ENCODE results near the gene TSFM. TPM values are rescaled to one million over a fixed set of nuclear protein-coding genes. Genes with fewer than 3 reads are reported as not detected.

TSFM gene
- total and polyA plus RNA-seq, 2 of the 4 experiments (the other 2 are of a cell fraction), result 11.5 to 14.0 TPM

GRCh38 chr12:57842342-57843294 is 60.0 kb downstream of the TSFM start:
- H3K56ac ChIP-seq (ENCODE audit: extremely low read depth, insufficient read depth, low read length), result no peak overlapping the region
- ATAC-seq (ENCODE audit: low read depth) (no peak), DNase-seq (peak; percentile 29)
- CTCF ChIA-PET, result interaction anchor here (0.5 to 1.5 kb wide), 3 partner anchors 11 to 776 kb away, joined by 3 to 6 read pairs (median 3); no protein-coding TSS in a partner anchor
- H3K18ac ChIP-seq (ENCODE audit: low read depth, low read length), result peak overlapping the region; percentile 55; the same call in 1 of the 2 replicates
- H3K23ac ChIP-seq (ENCODE audit: low read depth, low read length), result peak overlapping the region; percentile 82
- peak overlapping the region; percentile 25 for H2AK5ac ChIP-seq (ENCODE audit: low read depth, low read length)
- no peaks in the 10 kb centered on the region for H3K9me3 ChIP-seq (ENCODE audit: control insufficient read depth, insufficient read depth, low read length)
- peak overlapping the region; percentile 51 for H2AK9ac ChIP-seq (replicated peaks; ENCODE audit: low read depth, low read length, poor library complexity)
- no peak overlapping the region for H2BK15ac ChIP-seq (ENCODE audit: low read depth, low read length)
- peaks cover 7% of the 10 kb centered on the region; the same call in 1 of the 2 replicates for H3K36me3 ChIP-seq (ENCODE audit: control insufficient read depth, insufficient read depth, low read length)
- 20% methylated on average over 8 of the region's 14 CpGs; no CpG with 5 or more reads in 1 of the 2 experiments for WGBS, 2 experiments (ENCODE audit: extremely low coverage in 2 of 2, insufficient read length in 1 of 2)
- intact Hi-C loops (cut with micrococcal nuclease), result no loop called here
- H4K91ac ChIP-seq (ENCODE audit: insufficient read depth, low read depth, low read length), result no peak overlapping the region
- POLR2A ChIA-PET (ENCODE audit: unreplicated experiment), result interaction anchor here (0.6 to 1.7 kb wide), 2 partner anchors 51 to 53 kb away, joined by 3 to 4 read pairs; no protein-coding TSS in a partner anchor
- H3K4ac ChIP-seq (ENCODE audit: low read depth, low read length), result no peak overlapping the region
- H3K4me1 ChIP-seq (ENCODE audit: control insufficient read depth, insufficient read depth, low read length), result peaks cover 40% of the 10 kb centered on the region
- peak overlapping the region; percentile 37 for H2BK5ac ChIP-seq (ENCODE audit: low read depth, low read length, poor library complexity, severe bottlenecking)
- peak overlapping the region; percentile 9 for H3K4me3 ChIP-seq (ENCODE audit: insufficient read depth, low read depth, low read length)
- peaks cover 41% of the 10 kb centered on the region for H3K9me1 ChIP-seq (ENCODE audit: insufficient read depth, low read length)
- no peak overlapping the region for H2BK120ac ChIP-seq (ENCODE audit: low read depth, low read length)
- peaks cover 0 to 54% of the 10 kb centered on the region in 2 experiments; a peak in 2 of 4 replicates for H3K79me1 ChIP-seq (ENCODE audit: low read depth in 1 of 2, low read length in 2 of 2)
- no peaks in the 10 kb centered on the region for H3K27me3 ChIP-seq (ENCODE audit: control insufficient read depth, insufficient read depth, low read length)
- no peak overlapping the region for H4K5ac ChIP-seq (ENCODE audit: low read depth, low read length)
- TSS peak; percentile 6 for BruUV-seq (replicated peaks)
- dilution Hi-C loops (cut with HindIII; ENCODE audit: low sequenced_read_pairs, unreplicated experiment), result no loop called here
- no peak for TF ChIP-seq CHD1 (IDR thresholded peaks at IDR 0.05; ENCODE audit: low read depth, low read length)
- TF ChIP-seq, protein P1, sequence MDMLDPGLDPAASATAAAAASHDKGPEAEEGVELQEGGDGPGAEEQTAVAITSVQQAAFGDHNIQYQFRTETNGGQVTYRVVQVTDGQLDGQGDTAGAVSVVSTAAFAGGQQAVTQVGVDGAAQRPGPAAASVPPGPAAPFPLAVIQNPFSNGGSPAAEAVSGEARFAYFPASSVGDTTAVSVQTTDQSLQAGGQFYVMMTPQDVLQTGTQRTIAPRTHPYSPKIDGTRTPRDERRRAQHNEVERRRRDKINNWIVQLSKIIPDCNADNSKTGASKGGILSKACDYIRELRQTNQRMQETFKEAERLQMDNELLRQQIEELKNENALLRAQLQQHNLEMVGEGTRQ (IDR thresholded peaks at IDR 0.05; ENCODE audit: low read depth, low read length), result no peak
- no peak for TF ChIP-seq RAD21 (IDR thresholded peaks at IDR 0.05; ENCODE audit: low read length)
- TF ChIP-seq RCOR1 (IDR thresholded peaks at IDR 0.05; ENCODE audit: insufficient replicate concordance, low read length), result no peak
- no peak for TF ChIP-seq CEBPB (IDR thresholded peaks at IDR 0.05; ENCODE audit: low read depth, low read length)
- H3K14ac ChIP-seq (replicated peaks; ENCODE audit: low read depth, low read length), result peak overlapping the region; percentile 71
- no peak overlapping the region for H2AFZ ChIP-seq (replicated peaks; ENCODE audit: low read length, poor library complexity)
- H3K4me2 ChIP-seq (ENCODE audit: low read depth, low read length), result peak overlapping the region; percentile 66
- peak overlapping the region; percentile 19 for H3K9ac ChIP-seq (ENCODE audit: low read depth, low read length)
- H3K27ac ChIP-seq (ENCODE audit: insufficient read depth, low read length), result peak overlapping the region; percentile 24; the same call in 1 of the 2 replicates
- in situ Hi-C loops (cut with MboI; ENCODE audit: low sequenced_read_pairs), result loop anchor here (10.0 kb wide), 1 partner anchor 52 kb away; no protein-coding TSS in a partner anchor
- peaks cover 82% of the 10 kb centered on the region for H4K20me1 ChIP-seq (ENCODE audit: insufficient read depth, low read length)
- no peak overlapping the region for H4K8ac ChIP-seq (ENCODE audit: low read depth in 2 of 2, low read length in 2 of 2)
- no peak overlapping the region for H2BK20ac ChIP-seq (ENCODE audit: low read depth, low read length)
